ENCODE results near the gene MYO5B. TPM values are rescaled to one million over a fixed set of nuclear protein-coding genes. Genes with fewer than 3 reads are reported as not detected.

Gene MYO5B
- total RNA-seq, 4 donors from 2014 or later: 58.2 to 102 (median 89.9) TPM

GRCh38 chr18:50158866-50159653, 35.9 kb downstream of the MYO5B start:
- H3K9me3 ChIP-seq: no peaks in the 10 kb centered on the region
- peak overlapping the region in 2 of 3 donors; percentile 57 to 66 for H3K27ac ChIP-seq
- peaks cover 38 to 56% of the 10 kb centered on the region in 2 donors for H3K4me1 ChIP-seq
- WGBS, 2 donors: 43 to 56% methylated on average over 9 of the region's 9 CpGs
- peak in 1 of 2 donors; percentile 6 for DNase-seq
- intact Hi-C loops (cut with DNase I): no loop called here
- no peaks in the 10 kb centered on the region for H3K27me3 ChIP-seq
- no peak overlapping the region for H3K4me3 ChIP-seq (replicated peaks in 1 of 3)
- TF ChIP-seq POLR2A (IDR thresholded peaks at IDR 0.05) (no peak), CTCF (IDR thresholded peaks at IDR 0.05) (no peak)
- H3K36me3 ChIP-seq: no peaks in the 10 kb centered on the region

GRCh38 chr18:50155406-50155805, 39.5 kb downstream of the MYO5B start:
- H3K27ac ChIP-seq: no peak overlapping the region
- TF ChIP-seq CTCF (IDR thresholded peaks at IDR 0.05): no peak
- intact Hi-C loops (cut with DNase I): no loop called here
- no peaks in the 10 kb centered on the region for H3K9me3 ChIP-seq
- peaks cover 19 to 22% of the 10 kb centered on the region in 2 donors for H3K4me1 ChIP-seq
- no peak for DNase-seq
- no peak overlapping the region for H3K4me3 ChIP-seq (replicated peaks in 1 of 3)
- 82 to 86% methylated on average over 2 of the region's 2 CpGs for WGBS, 2 donors
- no peaks in the 10 kb centered on the region for H3K27me3 ChIP-seq
- H3K36me3 ChIP-seq: no peaks in the 10 kb centered on the region

- TF ChIP-seq CTCF (IDR thresholded peaks at IDR 0.05) (no peak), POLR2A (IDR thresholded peaks at IDR 0.05) (no peak)
Measured at GRCh38 chr18:50154420-50154819, 40.5 kb downstream of the MYO5B start.

GRCh38 chr18:50152900-50153299, 42.0 kb downstream of the MYO5B start:
- no peaks in the 10 kb centered on the region for H3K27me3 ChIP-seq
- no peaks in the 10 kb centered on the region for H3K4me1 ChIP-seq
- WGBS, 2 donors: 92 to 93% methylated on average over 2 of the region's 2 CpGs
- no peak for DNase-seq
- no peak overlapping the region for H3K27ac ChIP-seq
- intact Hi-C loops (cut with DNase I): no loop called here
- H3K36me3 ChIP-seq: no peaks in the 10 kb centered on the region
- H3K4me3 ChIP-seq (replicated peaks in 1 of 3): no peak overlapping the region
- TF ChIP-seq POLR2A (IDR thresholded peaks at IDR 0.05): no peak
- no peak for TF ChIP-seq CTCF (IDR thresholded peaks at IDR 0.05)
- H3K9me3 ChIP-seq: no peaks in the 10 kb centered on the region

More at GRCh38 chr18:50154420-50154819, 40.5 kb downstream of the MYO5B start:
- H3K4me1 ChIP-seq: peaks cover 12% of the 10 kb centered on the region in 2 donors
- H3K36me3 ChIP-seq: no peaks in the 10 kb centered on the region
- WGBS, 2 donors: 75 to 82% methylated on average over 2 of the region's 2 CpGs
- no peaks in the 10 kb centered on the region for H3K9me3 ChIP-seq
- no peak overlapping the region for H3K27ac ChIP-seq
- DNase-seq: no peak
- H3K27me3 ChIP-seq: no peaks in the 10 kb centered on the region
- intact Hi-C loops (cut with DNase I): no loop called here
- H3K4me3 ChIP-seq (replicated peaks in 1 of 3): no peak overlapping the region

GRCh38 chr18:50151926-50152325, 43.0 kb downstream of the MYO5B start:
- DNase-seq: no peak
- 64 to 83% methylated on average over 8 of the region's 8 CpGs for WGBS, 2 donors
- no peaks in the 10 kb centered on the region for H3K27me3 ChIP-seq
- no peak overlapping the region for H3K27ac ChIP-seq
- H3K9me3 ChIP-seq: no peaks in the 10 kb centered on the region
- H3K4me3 ChIP-seq (replicated peaks in 1 of 3): no peak overlapping the region
- intact Hi-C loops (cut with DNase I): no loop called here
- H3K36me3 ChIP-seq: no peaks in the 10 kb centered on the region
- no peaks in the 10 kb centered on the region for H3K4me1 ChIP-seq
- no peak for TF ChIP-seq POLR2A (IDR thresholded peaks at IDR 0.05)
- TF ChIP-seq CTCF (IDR thresholded peaks at IDR 0.05): no peak

All from thyroid gland (tissue), 4 donors.